NB4 (cell line): ENCODE results near the gene NIPAL3.

ENCODE experiments used
- POLR2A ChIP-seq: IDR thresholded peaks from 2 replicates; pipeline ENCODE4 v1.6.1; 2011; ENCODE audit warnings: mild to moderate bottlenecking; ENCODE audit not compliant: insufficient read length; ENCODE audit errors: extremely low read depth
- TF ChIP-seq, protein P1 (sequence below): IDR thresholded peaks from one replicate; pipeline ENCODE4 v1.5.1; 2012; ENCODE audit warnings: low read depth, low read length
- TF ChIP-seq, protein P2 (sequence below): IDR thresholded peaks from 2 replicates; pipeline ENCODE4 v1.6.1; 2011; ENCODE audit warnings: low read depth, low read length

- TF ChIP-seq POLR2A: no peak
- TF ChIP-seq, protein P1, sequence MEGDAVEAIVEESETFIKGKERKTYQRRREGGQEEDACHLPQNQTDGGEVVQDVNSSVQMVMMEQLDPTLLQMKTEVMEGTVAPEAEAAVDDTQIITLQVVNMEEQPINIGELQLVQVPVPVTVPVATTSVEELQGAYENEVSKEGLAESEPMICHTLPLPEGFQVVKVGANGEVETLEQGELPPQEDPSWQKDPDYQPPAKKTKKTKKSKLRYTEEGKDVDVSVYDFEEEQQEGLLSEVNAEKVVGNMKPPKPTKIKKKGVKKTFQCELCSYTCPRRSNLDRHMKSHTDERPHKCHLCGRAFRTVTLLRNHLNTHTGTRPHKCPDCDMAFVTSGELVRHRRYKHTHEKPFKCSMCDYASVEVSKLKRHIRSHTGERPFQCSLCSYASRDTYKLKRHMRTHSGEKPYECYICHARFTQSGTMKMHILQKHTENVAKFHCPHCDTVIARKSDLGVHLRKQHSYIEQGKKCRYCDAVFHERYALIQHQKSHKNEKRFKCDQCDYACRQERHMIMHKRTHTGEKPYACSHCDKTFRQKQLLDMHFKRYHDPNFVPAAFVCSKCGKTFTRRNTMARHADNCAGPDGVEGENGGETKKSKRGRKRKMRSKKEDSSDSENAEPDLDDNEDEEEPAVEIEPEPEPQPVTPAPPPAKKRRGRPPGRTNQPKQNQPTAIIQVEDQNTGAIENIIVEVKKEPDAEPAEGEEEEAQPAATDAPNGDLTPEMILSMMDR: no peak
- TF ChIP-seq, protein P2, sequence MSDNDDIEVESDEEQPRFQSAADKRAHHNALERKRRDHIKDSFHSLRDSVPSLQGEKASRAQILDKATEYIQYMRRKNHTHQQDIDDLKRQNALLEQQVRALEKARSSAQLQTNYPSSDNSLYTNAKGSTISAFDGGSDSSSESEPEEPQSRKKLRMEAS: no peak
Measured at GRCh38 chr1:24416666-24417391, 1.2 kb downstream of the NIPAL3 start.
